Tibial artery (tissue), 4 donors: Measurements from ENCODE around the gene RRP1.
A peak's percentile ranks its signal among the peaks of the same experiment; 100 is the strongest.

Source experiments
- DNase-seq, 2 donors: peaks; one replicate each; pipeline ENCODE4 v3.0.0-alpha.2; 2019
- H3K27ac ChIP-seq, 2 donors: fragments of 200-600 bp; sonication (generic) in 1 of 2; 1 replicate in 1 of 2; 2 replicates in 1 of 2; pipeline ENCODE4 v1.5.1; 2018 to 2019; ENCODE audit warnings: mild to moderate bottlenecking in 1 of 2
- H3K27me3 ChIP-seq, 2 donors: fragments of 200-600 bp; sonication (generic) in 1 of 2; one replicate each; pipeline versions ENCODE4 v1.5.1 to v1.6.0; 2016 to 2019
- H3K36me3 ChIP-seq, 3 donors: fragments of 200-600 bp; sonication (generic) in 2 of 3; one replicate each; pipeline ENCODE4 v1.5.1; 2016 to 2019; ENCODE audit warnings: mild to moderate bottlenecking in 2 of 3
- H3K4me1 ChIP-seq, 4 donors: fragments of 200-600 bp; sonication (generic) in 2 of 4; 1 replicate in 3 of 4; 2 replicates in 1 of 4; pipeline ENCODE4 v1.5.1; 2016 to 2019
- H3K4me3 ChIP-seq, 2 donors: fragments of 200-600 bp; sonication (generic) in 1 of 2; 1 replicate in 1 of 2; 2 replicates in 1 of 2; pipeline ENCODE4 v1.5.1; 2018 to 2019; ENCODE audit warnings: mild to moderate bottlenecking in 2 of 2
- H3K9me3 ChIP-seq, 3 donors: fragments of 200-600 bp; sonication (generic) in 1 of 3; one replicate each; pipeline ENCODE4 v1.5.1; 2016 to 2019
- intact Hi-C: fragments of 100-400 bp; cut with DNase I; formaldehyde crosslinking; loops from one replicate; pipeline ENCODE4 v1.15.0; 2023; ENCODE audit warnings: low total_unique reads
- TF ChIP-seq, protein P1 (sequence below), 2 experiments: fragments of 200-600 bp in 1 of 2; fragments of 450-650 bp in 1 of 2; IDR thresholded peaks; one replicate each; pipeline ENCODE4 v1.5.1; 2017 to 2019; ENCODE audit warnings: antibody characterized with exemption in 2 of 2, mild to moderate bottlenecking in 1 of 2, moderate library complexity in 1 of 2

The RRP1 gene

GRCh38 chr21:43755820-43756594, 33.4 kb upstream of the RRP1 start:
- no peak for DNase-seq
- Histone ChIP-seq H3K36me3 (peaks cover 43 to 69% (median 64%) of the 10 kb centered on the region in 3 donors), H3K9me3 (no peaks in the 10 kb centered on the region), H3K27ac (no peak overlapping the region), H3K4me1 (peaks cover 0 to 25% (median 18%) of the 10 kb centered on the region in 4 donors), H3K4me3 (no peak overlapping the region), H3K27me3 (no peaks in the 10 kb centered on the region)
- intact Hi-C loops = loop anchor here (5.0 kb wide), 1 partner anchor 74 kb away; no protein-coding TSS in a partner anchor
- TF ChIP-seq, protein P1, sequence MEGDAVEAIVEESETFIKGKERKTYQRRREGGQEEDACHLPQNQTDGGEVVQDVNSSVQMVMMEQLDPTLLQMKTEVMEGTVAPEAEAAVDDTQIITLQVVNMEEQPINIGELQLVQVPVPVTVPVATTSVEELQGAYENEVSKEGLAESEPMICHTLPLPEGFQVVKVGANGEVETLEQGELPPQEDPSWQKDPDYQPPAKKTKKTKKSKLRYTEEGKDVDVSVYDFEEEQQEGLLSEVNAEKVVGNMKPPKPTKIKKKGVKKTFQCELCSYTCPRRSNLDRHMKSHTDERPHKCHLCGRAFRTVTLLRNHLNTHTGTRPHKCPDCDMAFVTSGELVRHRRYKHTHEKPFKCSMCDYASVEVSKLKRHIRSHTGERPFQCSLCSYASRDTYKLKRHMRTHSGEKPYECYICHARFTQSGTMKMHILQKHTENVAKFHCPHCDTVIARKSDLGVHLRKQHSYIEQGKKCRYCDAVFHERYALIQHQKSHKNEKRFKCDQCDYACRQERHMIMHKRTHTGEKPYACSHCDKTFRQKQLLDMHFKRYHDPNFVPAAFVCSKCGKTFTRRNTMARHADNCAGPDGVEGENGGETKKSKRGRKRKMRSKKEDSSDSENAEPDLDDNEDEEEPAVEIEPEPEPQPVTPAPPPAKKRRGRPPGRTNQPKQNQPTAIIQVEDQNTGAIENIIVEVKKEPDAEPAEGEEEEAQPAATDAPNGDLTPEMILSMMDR (IDR thresholded peaks at IDR 0.05) = no peak

GRCh38 chr21:43757601-43758000, 31.8 kb upstream of the RRP1 start:
- DNase-seq = no peak

DNA sequence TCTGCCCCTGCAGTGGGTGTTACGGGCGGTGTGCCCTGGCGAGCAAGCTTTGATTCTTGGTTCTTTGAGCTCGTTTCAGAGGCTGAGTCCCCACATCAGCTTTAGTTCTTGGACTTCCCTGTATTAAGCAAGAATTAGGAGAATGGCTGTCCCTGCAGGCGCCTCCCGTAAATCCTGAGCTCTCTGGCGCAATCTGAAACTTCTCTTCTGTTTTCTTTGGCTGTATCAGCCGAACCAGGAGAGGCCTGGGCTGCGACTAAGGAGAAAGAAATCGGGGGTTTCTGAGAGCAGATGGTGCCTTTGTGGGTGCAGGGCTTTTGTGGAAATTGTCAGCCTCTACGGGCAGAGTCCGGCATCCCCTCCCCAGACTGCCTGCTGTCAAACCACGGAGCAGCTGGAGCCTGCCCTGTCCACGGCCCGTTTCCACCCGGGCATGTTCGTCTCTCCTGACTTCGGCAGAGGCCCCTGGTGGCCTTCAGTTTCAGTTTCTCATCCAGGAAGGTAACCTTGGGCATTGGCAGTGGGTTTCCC, 31.2 kb upstream of the RRP1 start:
- intact Hi-C loops = loop anchor here (5.0 kb wide), 1 partner anchor 76 kb away; no protein-coding TSS in a partner anchor
- Histone ChIP-seq H3K27me3 (no peaks in the 10 kb centered on the region), H3K27ac (peak overlapping the region; percentile 68 to 69), H3K9me3 (no peaks in the 10 kb centered on the region), H3K36me3 (peaks cover 30 to 67% (median 59%) of the 10 kb centered on the region in 3 donors), H3K4me3 (peak overlapping the region; percentile 32 to 40), H3K4me1 (peaks cover 0 to 25% (median 18%) of the 10 kb centered on the region in 4 donors)
- DNase-seq = peak; percentile 68 to 86
- TF ChIP-seq, protein P1 (IDR thresholded peaks at IDR 0.05) = no peak

More at GRCh38 chr21:43757601-43758000, 31.8 kb upstream of the RRP1 start:
- Histone ChIP-seq H3K4me1 (peaks cover 0 to 25% (median 18%) of the 10 kb centered on the region in 4 donors), H3K27ac (peak overlapping the region; percentile 68 to 69), H3K4me3 (peak overlapping the region; percentile 32 to 40), H3K36me3 (peaks cover 35 to 67% (median 59%) of the 10 kb centered on the region in 3 donors), H3K9me3 (no peaks in the 10 kb centered on the region), H3K27me3 (no peaks in the 10 kb centered on the region)
- intact Hi-C loops = loop anchor here (5.0 kb wide), 1 partner anchor 75 kb away; no protein-coding TSS in a partner anchor
- TF ChIP-seq, protein P1 (IDR thresholded peaks at IDR 0.05) = no peak

DNA sequence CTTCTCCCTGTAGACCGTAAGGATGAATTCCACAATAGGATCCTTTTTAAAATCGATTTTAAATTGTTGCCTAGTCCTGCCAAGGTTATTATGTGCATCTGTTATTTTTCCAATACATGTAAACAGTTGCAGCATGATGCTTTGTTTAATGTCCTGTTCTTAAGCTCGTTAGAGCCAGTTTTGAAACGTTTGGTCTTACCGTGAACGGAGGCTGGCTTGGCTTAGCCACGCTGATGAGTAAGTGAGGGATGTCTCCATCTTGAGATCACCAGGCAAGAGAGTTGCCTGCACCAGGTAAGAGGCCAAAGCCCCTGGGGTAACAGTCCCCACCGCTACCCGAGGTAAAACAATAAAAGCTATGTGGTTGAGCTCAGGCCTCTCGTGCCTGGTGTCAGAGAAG, 30.6 kb upstream of the RRP1 start:
- Histone ChIP-seq H3K4me1 (peaks cover 0 to 25% (median 18%) of the 10 kb centered on the region in 4 donors), H3K4me3 (peak overlapping the region in 1 of 2 donors; percentile 40), H3K27me3 (no peaks in the 10 kb centered on the region), H3K36me3 (peaks cover 23 to 61% (median 55%) of the 10 kb centered on the region in 3 donors), H3K9me3 (no peaks in the 10 kb centered on the region), H3K27ac (peak overlapping the region; percentile 68 to 69)
- intact Hi-C loops = loop anchor here (5.0 kb wide), 1 partner anchor 77 kb away; no protein-coding TSS in a partner anchor
- TF ChIP-seq, protein P1 (IDR thresholded peaks at IDR 0.05) = no peak
- no peak for DNase-seq

GRCh38 chr21:43759651-43760050, 29.7 kb upstream of the RRP1 start:
- Histone ChIP-seq H3K27ac (no peak overlapping the region), H3K4me3 (no peak overlapping the region), H3K9me3 (no peaks in the 10 kb centered on the region), H3K36me3 (peaks cover 15 to 52% (median 46%) of the 10 kb centered on the region in 3 donors), H3K4me1 (peaks cover 0 to 25% (median 18%) of the 10 kb centered on the region in 4 donors), H3K27me3 (no peaks in the 10 kb centered on the region)
- no peak for DNase-seq
- intact Hi-C loops = loop anchor here (5.0 kb wide), 1 partner anchor 77 kb away; no protein-coding TSS in a partner anchor
- TF ChIP-seq, protein P1 (IDR thresholded peaks at IDR 0.05) = no peak
